HL-60 (cell line): ENCODE measurements around the gene MYO3B.

Experiments
- CTCF ChIP-seq: IDR thresholded peaks from one replicate; pipeline ENCODE4 v1.5.1; 2011; ENCODE audit warnings: low read length, control low read depth, inconsistent platforms; ENCODE audit not compliant: insufficient read depth
- GABPA ChIP-seq: IDR thresholded peaks from 2 replicates; pipeline ENCODE4 v1.6.1; 2012; ENCODE audit warnings: low read depth
- POLR2AphosphoS5 ChIP-seq: IDR thresholded peaks from 2 replicates; pipeline ENCODE4 v1.6.1; 2012; ENCODE audit warnings: low read depth
- REST ChIP-seq: IDR thresholded peaks from 2 replicates; pipeline ENCODE4 v1.6.1; 2012; ENCODE audit warnings: low read depth; ENCODE audit not compliant: insufficient replicate concordance
- SPI1 ChIP-seq: IDR thresholded peaks from 2 replicates; pipeline ENCODE4 v1.6.1; 2012; ENCODE audit warnings: low read depth, mild to moderate bottlenecking, borderline replicate concordance

- TF ChIP-seq CTCF (no peak), POLR2AphosphoS5 (no peak), SPI1 (no peak), REST (no peak), GABPA (no peak)
Observed at GRCh38 chr2:170216981-170217380, 39.0 kb downstream of the MYO3B start.
